ENCODE results near the gene ZNF232.
"Not testable (repeated sequence)": the region's sequence is repeated elsewhere in the genome, so short reads cannot be mapped to it uniquely, and the experiment has no call there.

The ZNF232 gene

DNA sequence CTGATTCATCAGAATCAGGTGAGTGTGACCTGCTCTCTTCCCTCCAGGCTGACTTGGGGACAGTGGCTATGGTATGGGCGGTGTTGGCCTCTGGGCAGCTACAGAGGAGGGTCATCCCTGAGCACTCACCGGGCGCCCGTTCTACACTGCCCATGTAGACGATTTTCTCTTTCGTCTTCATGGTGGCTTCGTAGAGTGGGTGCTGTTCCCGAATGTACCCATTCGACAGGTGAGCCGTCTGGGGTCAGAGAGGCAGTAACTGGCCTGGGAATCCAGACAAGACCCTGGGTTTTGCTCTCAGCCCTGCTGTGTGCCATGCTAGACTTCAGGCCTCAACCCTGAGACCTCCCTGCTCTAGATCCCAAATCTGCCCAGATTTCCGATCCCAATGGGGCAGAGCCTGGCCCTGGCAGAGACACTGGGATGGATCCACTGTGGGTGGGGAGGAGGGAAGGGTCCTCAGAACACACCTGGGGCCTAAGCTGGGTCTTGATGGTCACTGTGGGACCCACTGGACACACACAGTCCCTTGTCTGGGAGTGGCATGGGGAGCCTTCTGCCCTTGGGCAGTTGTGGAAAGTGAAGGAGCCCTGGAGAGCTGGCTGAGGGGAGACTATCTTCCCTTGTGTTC is 17.3 kb upstream of the ZNF232 start:
- no peak for DNase-seq

DNA sequence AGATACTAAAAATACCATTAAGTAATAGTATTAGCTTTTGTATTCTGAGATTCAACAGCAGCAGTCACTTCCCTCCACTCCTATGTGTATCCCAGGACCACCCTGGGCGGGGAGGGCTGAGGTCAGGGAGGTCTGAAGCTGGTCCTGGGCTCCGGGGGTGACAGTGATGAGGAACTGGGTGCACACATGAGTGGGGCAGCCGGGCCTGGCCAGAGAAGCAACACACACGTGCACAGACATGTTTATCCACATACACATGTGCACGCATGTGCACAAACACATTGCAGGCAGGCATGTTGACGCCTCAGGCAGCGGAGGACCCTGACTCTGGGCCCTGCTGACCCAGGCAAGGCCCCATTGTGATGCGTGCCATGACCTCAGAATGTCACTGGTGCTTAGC is 16.7 kb upstream of the ZNF232 start:
- DNase-seq: not testable (repeated sequence)

DNA sequence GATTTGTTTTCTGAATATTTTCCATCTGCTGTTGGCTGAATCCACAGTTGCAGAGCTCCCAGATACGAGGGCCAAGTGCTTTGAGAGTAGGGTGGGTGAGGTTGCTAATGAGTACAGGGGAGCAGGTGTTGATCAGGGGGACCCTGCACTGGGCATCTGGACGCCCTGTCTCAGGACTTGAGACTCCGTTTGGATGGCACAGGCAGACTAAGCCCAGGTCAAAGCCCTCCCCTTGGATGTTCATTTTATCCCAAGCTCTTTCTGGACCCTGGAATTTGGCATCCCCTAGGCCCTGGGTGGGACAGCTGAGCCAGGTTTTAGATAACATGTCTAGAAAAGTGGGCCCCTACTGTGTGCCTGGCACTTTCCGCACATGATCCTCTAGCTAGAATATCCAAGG is 16.2 kb upstream of the ZNF232 start:
- no peak for DNase-seq

DNA sequence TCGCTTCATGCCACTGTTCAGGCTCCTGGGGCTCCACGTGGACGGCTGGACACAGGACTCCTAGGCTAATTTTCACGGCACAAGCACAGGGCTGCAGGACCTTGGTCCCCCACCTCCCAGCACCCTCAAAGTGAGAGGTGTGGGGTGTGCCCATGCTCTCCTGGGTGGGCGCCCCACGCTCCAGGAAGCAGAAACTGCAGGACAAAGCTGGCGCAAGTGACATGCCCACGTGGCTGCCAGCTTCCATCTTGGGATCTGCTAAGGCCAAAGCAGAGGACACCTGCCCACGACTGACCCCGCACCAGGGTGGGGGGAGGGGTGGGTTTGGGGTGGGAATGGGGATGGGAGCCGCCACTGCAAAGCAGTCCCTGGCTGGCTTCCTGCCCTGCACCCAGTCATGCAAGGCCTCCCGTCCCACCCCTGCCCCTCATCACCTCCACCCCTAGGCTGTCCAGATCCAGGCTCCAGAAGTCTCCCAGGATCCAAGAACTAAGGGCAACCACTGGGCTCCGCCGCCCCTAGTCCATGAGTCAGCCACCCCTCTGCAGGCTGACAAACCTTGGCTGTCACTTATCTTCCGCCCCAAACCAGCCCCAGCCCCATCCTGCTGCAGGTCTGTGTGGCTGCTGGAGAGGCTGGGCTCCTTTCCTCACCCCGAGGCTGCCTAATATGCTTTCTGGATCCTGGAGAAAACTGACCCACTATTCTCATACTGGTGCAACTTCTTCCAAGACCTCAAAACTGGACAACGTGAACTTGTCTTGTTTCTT is 15.2 kb upstream of the ZNF232 start:
- no peak for DNase-seq

DNA sequence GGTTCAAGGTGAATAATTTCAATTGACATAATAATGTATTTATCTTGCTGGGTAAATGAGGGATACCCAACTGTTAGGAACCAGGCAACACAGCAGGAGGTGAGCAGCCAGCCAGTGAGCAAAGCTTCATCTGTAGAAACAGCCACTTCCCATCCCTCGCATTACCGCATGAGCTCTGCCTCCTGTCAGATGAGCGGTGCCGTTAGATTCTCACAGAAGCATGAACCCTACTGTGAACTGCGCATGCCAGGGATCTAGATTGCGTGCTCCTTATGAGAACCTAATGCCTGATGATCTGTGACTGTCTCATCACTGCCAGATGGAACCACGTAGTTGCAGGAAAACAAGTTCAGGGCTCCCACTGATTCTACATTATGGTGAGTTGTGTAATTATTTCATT is 13.2 kb upstream of the ZNF232 start:
- DNase-seq: not testable (repeated sequence)

DNA sequence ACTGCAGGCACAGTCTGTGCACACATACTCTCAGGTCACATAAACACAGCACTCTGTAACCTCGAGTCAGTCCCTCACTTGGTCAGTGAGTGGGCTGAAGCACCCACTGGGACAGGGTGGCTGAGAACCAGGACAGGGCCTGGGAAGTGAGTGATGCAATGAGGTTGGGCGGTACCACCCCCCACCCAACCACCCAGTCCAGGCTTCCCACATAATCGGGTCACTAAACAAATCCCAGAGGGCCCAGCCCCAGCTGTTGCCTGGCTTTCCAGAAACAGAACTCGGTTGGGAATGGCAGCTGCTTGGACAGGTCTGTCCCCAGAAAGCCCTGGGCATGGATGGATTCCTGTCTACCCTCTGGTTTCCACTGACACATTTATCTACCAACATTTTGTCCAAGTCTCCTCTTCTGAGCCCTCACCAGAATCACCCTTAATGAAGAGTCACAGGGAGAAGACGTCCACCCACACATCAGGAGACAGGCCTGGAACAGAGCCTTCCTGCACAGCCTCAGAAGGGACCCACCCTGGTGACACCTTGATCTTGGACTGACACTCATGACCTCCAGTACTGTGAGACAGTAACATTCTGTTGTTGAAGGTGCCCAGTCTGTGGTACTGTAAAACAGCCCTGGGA is 12.6 kb upstream of the ZNF232 start:
- DNase-seq: not testable (repeated sequence)

DNA sequence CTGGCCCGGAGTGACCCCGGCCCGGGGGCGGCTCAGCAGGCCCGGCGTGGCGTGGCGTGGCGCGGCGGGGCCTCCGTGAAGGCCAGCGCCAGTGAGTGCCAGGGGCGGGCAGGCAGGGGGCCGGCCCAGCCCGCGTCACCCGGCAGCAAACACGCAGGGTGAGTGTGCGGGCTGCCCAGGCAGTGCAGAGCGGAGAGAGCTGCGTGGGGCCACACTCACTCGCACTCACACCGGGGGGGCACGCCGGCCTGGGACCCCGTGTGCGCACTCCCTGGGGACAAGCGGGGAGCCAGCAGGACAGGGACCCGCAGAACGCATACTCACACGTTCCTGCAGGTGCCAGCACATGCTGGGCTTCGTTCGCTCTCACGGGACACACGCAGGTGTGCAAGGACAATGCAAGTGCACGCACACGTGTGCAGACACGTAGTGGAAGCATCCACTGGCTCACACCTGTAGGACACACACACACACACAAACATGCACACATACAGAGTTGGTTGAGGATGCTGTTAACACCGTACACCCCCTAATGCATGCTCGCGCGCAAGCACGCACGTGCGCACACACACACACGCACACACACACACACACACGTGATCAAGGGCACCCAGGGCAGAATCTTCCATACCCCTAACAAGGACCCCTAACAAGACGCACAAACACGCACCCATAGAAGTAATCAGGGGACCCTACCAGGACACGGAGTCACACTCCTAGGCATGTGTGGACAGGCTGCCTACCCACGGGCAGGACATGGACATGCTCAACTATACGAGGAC is 11.9 kb upstream of the ZNF232 start:
- DNase-seq: no peak

DNA sequence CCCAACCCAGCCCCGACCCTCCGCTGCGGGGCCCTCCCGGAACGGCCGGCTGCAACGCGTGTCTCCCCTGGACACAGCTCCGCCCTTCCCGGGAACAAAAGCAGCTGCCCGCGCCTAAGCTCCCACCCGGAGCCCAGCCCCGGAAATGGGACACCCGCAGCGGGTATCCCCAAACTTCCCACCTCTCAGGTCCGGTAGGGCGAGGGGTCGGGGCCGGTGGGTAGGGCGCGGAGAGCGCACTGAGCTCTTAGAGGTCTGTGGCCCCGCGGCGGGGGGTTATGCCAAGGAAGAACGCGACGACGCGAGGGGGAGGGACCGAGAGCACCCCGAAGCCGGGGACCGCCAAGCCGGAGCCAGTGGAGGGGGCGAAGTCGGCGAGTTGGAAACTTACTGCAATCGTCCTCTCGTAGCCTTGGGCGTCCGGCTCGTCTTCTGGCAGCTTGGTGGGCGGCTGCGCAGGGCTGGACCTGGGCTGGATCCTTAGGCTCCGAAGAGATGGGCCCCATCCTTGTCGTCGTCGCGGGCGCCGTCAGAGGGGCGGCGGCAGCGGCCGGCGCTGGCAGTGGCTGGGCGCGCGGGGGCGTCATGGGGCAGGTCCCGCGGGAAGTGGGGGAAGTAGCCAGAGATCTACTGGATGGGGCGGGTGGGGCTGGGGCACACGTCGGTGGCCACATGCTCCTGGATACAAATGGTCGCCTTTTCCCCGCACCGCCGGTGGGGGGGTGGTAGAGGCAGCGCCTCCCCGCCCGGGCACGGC is 11.1 kb upstream of the ZNF232 start:
- DNase-seq: peak; percentile 41

DNA sequence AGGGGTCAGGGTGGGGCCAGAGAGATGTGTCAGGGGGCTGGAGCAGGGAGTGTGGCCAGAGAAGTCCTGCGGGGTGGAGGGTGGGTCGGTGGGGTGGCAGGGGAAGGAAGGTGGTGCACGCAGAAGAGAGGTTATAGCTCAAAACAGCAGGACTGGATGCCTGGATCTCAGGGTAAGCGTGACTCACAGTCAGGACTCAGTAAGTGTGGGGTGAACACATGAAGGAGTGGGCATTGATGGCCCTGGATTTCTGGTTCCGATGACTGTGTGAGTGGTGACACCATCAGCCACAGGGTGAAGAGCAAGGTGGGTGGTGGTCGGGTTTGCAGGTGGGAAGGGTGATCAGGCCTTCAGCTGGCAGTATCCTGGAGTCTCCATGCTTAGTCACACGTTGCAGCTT is 10.4 kb upstream of the ZNF232 start:
- DNase-seq: not testable (repeated sequence)

DNA sequence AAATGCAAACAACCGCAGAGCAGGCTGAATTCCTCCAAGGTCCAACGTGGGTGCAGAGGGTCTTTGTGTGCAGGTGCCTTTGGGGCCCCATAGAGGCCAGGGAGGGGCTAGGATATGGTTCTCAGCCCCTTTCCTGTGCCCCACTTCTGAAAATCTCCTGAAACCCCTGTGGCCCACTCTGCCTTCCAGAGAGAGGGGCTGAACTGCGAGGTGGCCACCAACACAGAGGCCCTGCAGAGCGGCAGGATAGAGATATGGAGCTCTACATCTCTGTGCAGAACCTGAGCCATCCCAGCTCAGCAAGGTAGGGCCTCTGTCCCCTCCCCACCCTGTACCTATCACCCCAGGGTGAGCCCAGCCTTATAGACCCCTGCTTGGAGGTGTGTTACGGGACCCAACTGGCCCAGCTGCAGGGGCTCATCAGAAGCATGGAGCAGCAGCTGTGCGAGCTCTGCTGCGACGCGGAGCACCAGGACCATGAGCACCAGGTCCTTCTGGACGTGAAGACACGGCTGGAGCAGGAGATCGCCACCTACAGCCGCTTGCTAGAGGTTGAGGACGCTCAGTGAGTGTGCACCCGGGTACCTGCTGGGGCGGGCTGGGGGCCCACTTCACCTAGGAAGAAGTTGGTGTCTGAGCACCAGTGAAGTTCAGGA is 9.6 kb upstream of the ZNF232 start:
- no peak for DNase-seq

DNA sequence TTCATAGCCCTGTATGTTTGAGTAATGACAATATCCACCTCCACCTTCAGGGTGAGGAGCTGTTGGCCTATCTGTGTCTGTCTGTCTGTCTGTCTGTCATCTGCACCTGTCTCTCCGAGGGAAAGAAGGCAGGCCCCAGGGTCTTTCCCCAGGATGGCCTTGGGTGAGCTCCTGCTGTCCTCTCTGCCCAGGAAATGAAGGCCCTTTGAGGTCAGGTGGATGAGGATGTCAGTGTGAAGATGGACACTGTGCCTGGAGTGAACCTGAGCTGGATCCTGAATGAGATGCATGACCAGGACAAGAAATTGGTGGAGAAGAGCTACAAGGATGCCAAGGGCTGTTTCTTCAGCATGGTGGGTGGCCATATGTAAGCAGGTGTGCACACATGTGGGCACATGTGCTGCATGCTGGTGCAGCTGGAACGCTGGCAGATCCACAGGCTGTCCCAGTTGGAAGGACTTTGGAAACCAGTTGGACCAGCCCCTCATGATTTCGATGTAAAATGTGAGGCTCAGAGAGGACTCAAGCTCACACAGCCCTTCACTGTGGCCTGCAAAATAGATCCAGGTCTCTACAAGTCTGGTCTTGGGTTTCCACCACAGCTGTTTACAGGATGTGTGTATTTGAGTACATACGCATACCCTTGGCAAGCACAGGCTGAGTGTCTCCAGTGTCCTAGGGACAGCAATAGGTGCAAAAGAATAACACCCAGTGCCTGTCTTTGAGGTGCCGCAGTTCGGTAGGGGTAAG is 8.9 kb upstream of the ZNF232 start:
- not testable (repeated sequence) for DNase-seq

DNA sequence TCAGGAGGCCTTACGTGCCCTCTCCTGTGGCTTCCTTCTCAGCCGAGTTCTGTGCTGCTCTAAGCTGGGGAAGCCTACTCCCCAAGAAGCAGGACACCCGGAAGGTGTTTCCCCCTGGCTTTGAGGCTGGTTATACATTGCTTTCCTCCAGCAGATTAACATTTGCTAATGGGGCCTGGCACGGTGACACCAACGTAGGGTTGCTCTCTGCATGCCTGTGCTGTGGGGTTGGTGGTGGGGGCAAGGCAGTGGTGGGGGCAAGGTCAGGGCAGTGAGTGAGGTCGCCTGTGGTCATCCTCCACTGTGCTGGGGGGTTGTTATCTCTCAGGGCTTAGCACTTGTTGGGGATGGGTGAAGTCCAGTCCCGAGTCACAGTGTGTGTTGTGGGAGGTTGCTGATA is 8.4 kb upstream of the ZNF232 start:
- DNase-seq: no peak

DNA sequence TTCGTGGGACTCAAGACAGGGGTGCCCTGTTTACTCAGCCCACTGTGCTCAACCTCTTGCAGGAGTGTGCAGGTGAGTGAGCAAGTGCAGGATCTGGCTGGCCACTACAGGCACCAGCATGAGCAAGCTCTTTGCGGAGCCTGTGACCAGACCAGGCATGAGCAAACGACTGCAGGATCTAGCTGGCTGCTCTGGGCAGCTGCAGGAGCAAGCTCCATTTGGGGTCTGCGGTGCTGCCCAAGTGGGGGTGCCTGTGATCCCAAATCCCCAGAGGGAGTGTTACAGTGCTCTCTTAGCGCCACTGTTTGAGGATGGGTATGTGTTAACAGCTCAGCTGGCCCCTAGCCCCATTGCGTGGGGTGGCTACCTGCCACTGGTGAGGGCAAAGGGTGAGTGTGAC is 6.5 kb upstream of the ZNF232 start:
- DNase-seq: no peak

DNA sequence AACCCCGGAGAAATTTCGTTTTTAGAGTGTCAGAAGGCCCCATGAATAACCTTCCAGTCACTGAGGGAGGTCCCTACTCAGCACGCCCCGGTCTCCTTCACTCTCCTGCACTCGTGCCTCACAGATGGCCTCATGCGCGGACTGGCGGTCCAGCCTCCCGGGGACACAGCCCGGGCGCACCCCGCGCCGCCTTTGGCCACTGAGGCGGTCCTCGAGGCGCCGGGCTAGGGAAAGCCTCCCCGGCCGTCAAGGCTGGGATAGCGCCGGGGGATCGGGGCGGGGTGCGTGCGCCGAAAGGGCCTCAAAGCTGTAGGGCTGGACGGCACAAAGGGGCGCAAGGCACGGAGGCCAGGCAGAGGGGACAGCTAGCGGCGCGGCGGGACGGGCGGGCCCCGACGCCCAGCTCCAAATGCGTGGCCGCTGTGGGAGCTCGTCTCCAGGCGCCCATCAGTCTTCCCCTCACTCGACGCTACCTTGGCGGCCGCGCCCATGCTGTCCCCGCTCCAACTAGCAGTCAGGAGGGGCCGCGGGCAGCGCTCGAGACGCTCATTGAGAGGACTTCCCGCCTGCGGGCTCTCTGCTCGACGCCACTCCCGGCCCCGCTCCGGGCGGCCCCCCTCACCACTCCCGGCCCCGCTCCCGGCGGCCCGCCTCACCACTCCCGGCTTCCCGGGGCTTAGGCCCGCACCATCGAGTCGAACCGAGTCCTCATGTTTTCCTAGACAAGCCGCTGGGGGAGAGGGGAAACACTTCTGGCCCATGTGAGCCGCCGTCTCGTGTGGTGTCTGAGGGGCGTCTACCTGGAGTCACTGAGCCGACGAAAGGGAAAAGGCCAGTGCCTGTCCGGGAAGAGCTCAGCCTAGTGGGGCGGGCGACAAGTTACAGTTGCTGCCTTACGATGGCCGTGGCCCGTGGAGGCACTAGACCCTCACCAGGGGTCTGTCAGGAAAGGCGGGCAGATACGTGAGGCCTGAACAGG is 4.3 kb upstream of the ZNF232 start, which contains the start of gene USP6:
Gene USP6 (plus strand): TSS at position 360 of the 979 bp plus-strand sequence. CDS start 14,336 bp downstream, outside the sequence.
- DNase-seq: no peak

DNA sequence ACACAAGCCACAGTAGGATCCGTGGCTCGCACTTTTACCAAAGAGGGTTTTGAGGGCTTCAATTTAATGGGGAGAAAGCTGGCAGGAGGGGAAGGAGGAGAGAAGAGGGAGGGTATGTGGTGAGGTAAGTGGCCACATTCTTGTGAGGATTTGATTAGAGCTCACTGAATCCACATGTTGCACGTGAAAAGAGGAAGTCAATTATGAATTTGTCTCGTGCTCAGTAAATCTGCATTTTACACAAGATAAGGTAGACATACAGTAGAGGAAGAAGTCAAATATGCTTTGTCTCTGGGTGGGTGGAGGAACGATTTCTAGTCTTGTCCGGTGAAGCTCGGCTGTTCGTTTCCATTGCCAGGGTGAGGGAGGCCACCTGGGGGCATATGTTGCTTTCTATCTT is 862 bp downstream of the ZNF232 start:
- DNase-seq: peak; percentile 4

DNA sequence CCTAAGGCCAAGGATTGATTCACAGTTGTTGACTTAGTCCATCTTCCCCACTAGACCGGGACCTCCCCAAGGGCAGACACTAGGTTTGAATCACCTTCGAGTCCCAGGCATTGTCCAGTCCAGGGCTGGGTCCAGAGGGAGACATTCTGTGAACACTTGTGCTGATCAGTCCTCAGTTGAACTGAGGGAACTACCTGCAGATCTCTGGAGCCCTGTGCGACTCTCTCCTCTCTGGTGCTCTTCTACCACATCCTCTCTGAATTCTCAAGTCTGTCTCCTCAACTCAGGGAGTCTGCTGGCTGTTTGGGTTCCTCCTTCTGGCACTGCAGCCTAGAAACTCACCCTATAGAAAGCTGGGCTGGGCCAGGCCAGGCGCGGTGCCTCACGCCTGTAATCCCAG is 10.8 kb downstream of the ZNF232 start:
- DNase-seq: no peak

DNA sequence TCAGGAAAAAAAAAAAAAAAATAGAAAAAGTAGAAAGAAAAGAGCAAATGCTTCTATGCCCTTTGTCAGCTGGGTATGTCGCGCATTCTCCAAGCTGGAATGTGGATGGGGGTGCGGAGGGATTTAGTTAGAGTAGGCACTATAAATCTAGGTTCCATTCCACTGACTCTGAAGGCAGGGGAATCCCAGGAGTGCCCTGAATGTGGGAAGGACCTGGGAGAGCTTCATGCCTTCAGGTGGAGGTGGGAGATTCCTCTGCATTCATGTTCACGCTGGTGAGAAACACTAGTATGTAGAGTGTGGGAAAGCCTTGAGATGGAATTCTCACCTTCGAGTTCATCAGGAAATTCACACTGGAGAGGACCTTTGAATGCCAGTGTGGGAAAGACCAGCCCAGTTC is 12.4 kb downstream of the ZNF232 start:
- no peak for DNase-seq

DNA sequence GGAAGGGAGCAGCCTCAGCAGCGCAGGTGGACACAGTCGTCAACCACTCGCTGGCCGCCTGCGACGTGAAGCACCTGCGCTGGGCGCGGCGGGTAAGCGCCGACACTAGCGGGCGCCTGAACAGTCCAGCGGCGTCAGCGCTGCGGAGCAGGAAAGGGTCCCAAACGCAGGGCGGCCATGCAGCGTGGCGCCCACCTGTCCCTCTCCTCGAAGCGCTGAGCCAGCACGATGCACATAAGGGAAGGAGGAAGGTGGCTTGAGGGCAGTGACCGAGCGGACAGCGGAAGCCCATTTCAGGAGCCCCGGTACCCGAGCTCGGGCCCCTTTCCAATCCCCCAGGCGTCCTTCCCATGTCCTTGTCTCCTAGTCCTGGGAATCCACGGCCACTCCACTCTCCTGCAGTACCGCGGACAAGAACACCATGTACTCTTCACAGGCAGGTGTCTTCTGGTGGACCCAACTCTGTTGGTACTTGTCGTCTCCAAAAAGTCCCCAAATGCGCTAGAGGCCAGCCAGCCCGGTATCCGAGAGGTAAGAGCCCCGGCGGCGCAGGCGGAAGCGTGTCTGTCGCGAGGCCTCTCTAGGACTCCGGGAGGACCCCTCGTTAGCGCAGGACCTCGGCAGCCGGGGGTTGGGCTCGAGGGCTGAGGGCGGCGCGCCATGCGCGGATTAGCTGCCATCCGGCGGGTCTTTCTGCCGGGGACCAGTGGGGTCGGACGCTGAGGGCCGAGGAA is 14.4 kb downstream of the ZNF232 start:
- peak; percentile 77 for DNase-seq

DNA sequence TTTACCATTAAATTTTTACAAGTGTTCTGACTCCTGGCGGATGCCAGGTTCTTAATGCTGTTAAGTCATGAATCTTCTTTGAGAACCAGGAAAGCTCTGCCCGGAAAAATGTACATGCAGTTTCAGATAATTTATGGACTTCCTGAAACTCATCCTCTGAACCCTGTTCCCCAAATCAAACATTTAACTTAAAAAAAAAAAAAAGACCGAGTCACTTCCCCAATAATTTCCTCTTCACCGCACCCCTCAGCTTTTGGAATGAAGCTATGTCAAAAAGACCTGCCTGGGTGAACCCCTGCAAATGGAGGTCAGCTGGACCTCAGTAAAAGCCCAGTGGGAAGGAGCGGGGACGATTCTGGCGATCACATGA is 15.0 kb downstream of the ZNF232 start:
- DNase-seq: no peak

All from DMS79 (cell line).